ENCODE results near the gene OR2A5. TPM values are rescaled to one million over a fixed set of nuclear protein-coding genes. Genes with fewer than 3 reads are reported as not detected.

The OR2A5 gene
- total and polyA plus RNA-seq, 2 donors (not counting 1 experiment from before 2014, with no cell fraction given), result not detected

GRCh38 chr7:144026203-144026883 is 22.4 kb upstream of the OR2A5 start:
- H3K27me3 ChIP-seq (ENCODE audit: control insufficient read depth, insufficient read depth, low read length), result no peaks in the 10 kb centered on the region
- no peak overlapping the region for H3K27ac ChIP-seq (ENCODE audit: insufficient read depth, low read length)
- H3K79me2 ChIP-seq (ENCODE audit: control insufficient read depth, insufficient read depth, low read length), result no peaks in the 10 kb centered on the region
- H3K9ac ChIP-seq (ENCODE audit: insufficient read depth, low read length), result no peak overlapping the region
- H3K4me3 ChIP-seq (replicated peaks in 1 of 4; ENCODE audit: control extremely low read depth in 1 of 4, insufficient read depth in 1 of 4, low read depth in 3 of 4, low read length in 4 of 4), result no peak overlapping the region
- no peaks in the 10 kb centered on the region for H3K36me3 ChIP-seq (ENCODE audit: control insufficient read depth, insufficient read depth, low read length)
- no peak overlapping the region for H2AFZ ChIP-seq (ENCODE audit: low read length)
- no peaks in the 10 kb centered on the region for H3K4me1 ChIP-seq (ENCODE audit: control insufficient read depth, extremely low read depth, insufficient read depth, low read length)
- H3K4me2 ChIP-seq (ENCODE audit: extremely low read depth, insufficient read depth, low read length), result no peak overlapping the region
- no peak for DNase-seq (ENCODE audit: low read depth in 2 of 2)
- H3K9me3 ChIP-seq (ENCODE audit: control insufficient read depth, insufficient read depth, low read depth, low read length), result no peaks in the 10 kb centered on the region
- TF ChIP-seq CTCF (conservative IDR thresholded peaks at IDR 0.05 in 1 of 2, IDR thresholded peaks at IDR 0.05 in 1 of 2; ENCODE audit: low read depth in 1 of 2, low read length in 2 of 2) (no peak), EZH2 (IDR thresholded peaks at IDR 0.05; ENCODE audit: low read length, missing control alignments) (no peak)
- H4K20me1 ChIP-seq (ENCODE audit: control insufficient read depth, extremely low read depth, insufficient read depth, low read length), result no peaks in the 10 kb centered on the region

GRCh38 chr7:144027070-144027469 is 21.7 kb upstream of the OR2A5 start:
- H3K4me1 ChIP-seq (ENCODE audit: control insufficient read depth, extremely low read depth, insufficient read depth, low read length), result no peaks in the 10 kb centered on the region
- no peak overlapping the region for H3K4me3 ChIP-seq (replicated peaks in 1 of 4; ENCODE audit: control extremely low read depth in 1 of 4, insufficient read depth in 1 of 4, low read depth in 3 of 4, low read length in 4 of 4)
- H3K9me3 ChIP-seq (ENCODE audit: control insufficient read depth, insufficient read depth, low read depth, low read length), result no peaks in the 10 kb centered on the region
- no peak overlapping the region for H3K27ac ChIP-seq (ENCODE audit: insufficient read depth, low read length)
- DNase-seq (ENCODE audit: low read depth in 2 of 2), result peak; percentile 10 to 73
- H3K79me2 ChIP-seq (ENCODE audit: control insufficient read depth, insufficient read depth, low read length), result no peaks in the 10 kb centered on the region
- H3K36me3 ChIP-seq (ENCODE audit: control insufficient read depth, insufficient read depth, low read length), result no peaks in the 10 kb centered on the region
- H2AFZ ChIP-seq (ENCODE audit: low read length), result no peak overlapping the region
- no peaks in the 10 kb centered on the region for H3K27me3 ChIP-seq (ENCODE audit: control insufficient read depth, insufficient read depth, low read length)
- H4K20me1 ChIP-seq (ENCODE audit: control insufficient read depth, extremely low read depth, insufficient read depth, low read length), result no peaks in the 10 kb centered on the region
- TF ChIP-seq CTCF (conservative IDR thresholded peaks at IDR 0.05 in 1 of 2, IDR thresholded peaks at IDR 0.05 in 1 of 2; ENCODE audit: low read depth in 1 of 2, low read length in 2 of 2) (peak; percentile 22 to 54), EZH2 (IDR thresholded peaks at IDR 0.05; ENCODE audit: low read length, missing control alignments) (no peak)
- H3K9ac ChIP-seq (ENCODE audit: insufficient read depth, low read length), result no peak overlapping the region
- no peak overlapping the region for H3K4me2 ChIP-seq (ENCODE audit: extremely low read depth, insufficient read depth, low read length)

GRCh38 chr7:144027974-144028373 is 20.8 kb upstream of the OR2A5 start:
- H3K27ac ChIP-seq (ENCODE audit: insufficient read depth, low read length), result no peak overlapping the region
- no peaks in the 10 kb centered on the region for H3K4me1 ChIP-seq (ENCODE audit: control insufficient read depth, extremely low read depth, insufficient read depth, low read length)
- H2AFZ ChIP-seq (ENCODE audit: low read length), result no peak overlapping the region
- H3K27me3 ChIP-seq (ENCODE audit: control insufficient read depth, insufficient read depth, low read length), result no peaks in the 10 kb centered on the region
- no peak overlapping the region for H3K4me3 ChIP-seq (replicated peaks in 1 of 4; ENCODE audit: control extremely low read depth in 1 of 4, insufficient read depth in 1 of 4, low read depth in 3 of 4, low read length in 4 of 4)
- TF ChIP-seq EZH2 (IDR thresholded peaks at IDR 0.05; ENCODE audit: low read length, missing control alignments) (no peak), CTCF (conservative IDR thresholded peaks at IDR 0.05 in 1 of 2, IDR thresholded peaks at IDR 0.05 in 1 of 2; ENCODE audit: low read depth in 1 of 2, low read length in 2 of 2) (no peak)
- DNase-seq (ENCODE audit: low read depth in 2 of 2), result no peak
- no peaks in the 10 kb centered on the region for H3K36me3 ChIP-seq (ENCODE audit: control insufficient read depth, insufficient read depth, low read length)
- H4K20me1 ChIP-seq (ENCODE audit: control insufficient read depth, extremely low read depth, insufficient read depth, low read length), result no peaks in the 10 kb centered on the region
- H3K4me2 ChIP-seq (ENCODE audit: extremely low read depth, insufficient read depth, low read length), result no peak overlapping the region
- H3K9me3 ChIP-seq (ENCODE audit: control insufficient read depth, insufficient read depth, low read depth, low read length), result no peaks in the 10 kb centered on the region
- no peaks in the 10 kb centered on the region for H3K79me2 ChIP-seq (ENCODE audit: control insufficient read depth, insufficient read depth, low read length)
- no peak overlapping the region for H3K9ac ChIP-seq (ENCODE audit: insufficient read depth, low read length)

Measured in fibroblast of lung (primary cell).